HCT116 (cell line): ENCODE measurements around the gene MED14. TPM values are rescaled to one million over a fixed set of nuclear protein-coding genes. Genes with fewer than 3 reads are reported as not detected.

Experiments used
- ATAC-seq: fragments of 200-7000 bp; cut with Tn5 transposase; 2 replicates; pipeline ENCODE4 v1.9.1; 2020; ENCODE audit warnings: mild to moderate bottlenecking, moderate library complexity
- BruUV-seq: library from RNA; stranded (reverse); fragments of 400-500 nt; replicated peaks from 2 replicates; lab custom pipeline; 2021; lab: Mats Ljungman, UMichigan
- CTCF ChIA-PET: fragments of 300-600 bp; sonication (Branson Sonifier 250); formaldehyde crosslinking; loops from one replicate; lab custom pipeline; 2021; ENCODE audit warnings: antibody characterized with exemption; lab: Charles Lee
- POLR2A ChIA-PET: fragments of 300-600, 350-600 bp; sonication (Branson Sonifier 250); formaldehyde crosslinking; loops from one replicate; lab custom pipeline; 2021; ENCODE audit warnings: antibody characterized with exemption; lab: Charles Lee
- RAD21 ChIA-PET, 2 experiments: fragments of 300-600 bp; sonication (Branson Sonifier 250); formaldehyde crosslinking; loops; one replicate each; lab custom pipeline; 2023; ENCODE audit warnings: low total read pairs in 2 of 2; ENCODE audit not compliant: uncharacterized antibody in 2 of 2, unreplicated experiment in 2 of 2, low non-redundant PET in 1 of 2; lab: Charles Lee
- DNase-seq: peaks from one replicate; pipeline ENCODE4 v3.0.0-alpha.2; 2010; ENCODE audit warnings: low read depth, low spot score
- H2AFZ ChIP-seq: fragments of 200-600 bp; shearing (Covaris generic), sonication (generic); 2 replicates; pipeline ENCODE4 v1.6.1; 2017; ENCODE audit warnings: low read depth, mixed run types, mixed read lengths, antibody characterized with exemption, low read length; ENCODE audit not compliant: poor library complexity, severe bottlenecking
- H3K27ac ChIP-seq: 2 replicates; pipeline ENCODE4 v1.5.1; 2012; ENCODE audit warnings: low read depth, low read length
- H3K27me3 ChIP-seq: fragments of 200-600 bp; sonication (generic); 2 replicates; pipeline ENCODE4 v1.6.1; 2016; ENCODE audit warnings: mixed run types, low read length, mixed read lengths; ENCODE audit not compliant: insufficient read depth
- H3K36me3 ChIP-seq, 2 experiments: fragments of 200-500 bp in 1 of 2; fragments of 200-600 bp in 1 of 2; sonication (Bioruptor generic) in 1 of 2; sonication (generic) in 1 of 2; 2 replicates each; pipeline versions ENCODE4 v1.5.1 to v1.6.1; 2014 to 2016; ENCODE audit warnings: low read length in 2 of 2, inconsistent platforms in 1 of 2, mixed read lengths in 1 of 2, mixed run types in 1 of 2; ENCODE audit not compliant: insufficient read depth in 2 of 2, control insufficient read depth in 1 of 2
- H3K4me1 ChIP-seq, 2 experiments: fragments of 200-600 bp in 1 of 2; sonication (generic) in 1 of 2; 2 replicates each; pipeline versions ENCODE4 v1.5.1 to v1.6.1; 2012 to 2017; ENCODE audit warnings: low read length in 2 of 2, inconsistent platforms in 1 of 2, mild to moderate bottlenecking in 1 of 2, mixed read lengths in 1 of 2, mixed run types in 1 of 2, moderate library complexity in 1 of 2; ENCODE audit not compliant: insufficient read depth in 2 of 2, control insufficient read depth in 1 of 2
- H3K4me2 ChIP-seq: fragments of 200-600 bp; sonication (generic); 2 replicates; pipeline ENCODE4 v1.6.1; 2017; ENCODE audit warnings: mixed run types, low read length, mixed read lengths
- H3K4me3 ChIP-seq, 2 experiments: fragments of 200-600 bp in 1 of 2; sonication (generic) in 1 of 2; replicated peaks in 1 of 2; 2 replicates each; pipeline ENCODE4 v1.5.1; 2011 to 2016; ENCODE audit warnings: low read length in 2 of 2, control low read depth in 1 of 2, low read depth in 1 of 2, mild to moderate bottlenecking in 1 of 2, mixed read lengths in 1 of 2, mixed run types in 1 of 2
- H3K79me2 ChIP-seq: fragments of 200-600 bp; sonication (generic); 2 replicates; pipeline ENCODE4 v1.6.1; 2017; ENCODE audit warnings: mild to moderate bottlenecking, mixed run types, low read length, moderate library complexity, mixed read lengths; ENCODE audit not compliant: insufficient read depth
- H3K9ac ChIP-seq: fragments of 200-600 bp; sonication (generic); 2 replicates; pipeline ENCODE4 v1.6.1; 2016; ENCODE audit warnings: low read length, mixed read lengths
- H3K9me2 ChIP-seq: fragments of 200-600 bp; sonication (generic), shearing (Covaris generic); 2 replicates; pipeline ENCODE4 v1.6.1; 2017; ENCODE audit warnings: mixed run types, mild to moderate bottlenecking, moderate library complexity; ENCODE audit not compliant: insufficient read depth
- H3K9me3 ChIP-seq, 2 experiments: fragments of 200-500 bp in 1 of 2; fragments of 200-600 bp in 1 of 2; sonication (Bioruptor generic) in 1 of 2; sonication (generic) in 1 of 2; 2 replicates each; pipeline ENCODE4 v1.6.1; 2014 to 2017; ENCODE audit warnings: low read length in 2 of 2, mixed read lengths in 2 of 2, inconsistent platforms in 1 of 2, low read depth in 1 of 2, mild to moderate bottlenecking in 1 of 2, mixed run types in 1 of 2, moderate library complexity in 1 of 2; ENCODE audit not compliant: control insufficient read depth in 1 of 2, insufficient read depth in 1 of 2
- H4K20me1 ChIP-seq: fragments of 200-600 bp; sonication (generic), shearing (Covaris generic); 2 replicates; pipeline ENCODE4 v1.6.1; 2017; ENCODE audit warnings: mixed run types, mild to moderate bottlenecking, moderate library complexity; ENCODE audit not compliant: insufficient read depth
- CBX3 ChIP-seq: IDR thresholded peaks from 2 replicates; pipeline ENCODE4 v1.6.1; 2012; ENCODE audit warnings: low read depth
- CEBPB ChIP-seq: IDR thresholded peaks from 2 replicates; pipeline ENCODE4 v1.6.1; 2012; ENCODE audit warnings: low read depth
- EGR1 ChIP-seq: IDR thresholded peaks from 2 replicates; pipeline ENCODE4 v1.6.1; 2012; ENCODE audit warnings: low read depth
- FOSL1 ChIP-seq: IDR thresholded peaks from 2 replicates; pipeline ENCODE4 v1.6.1; 2012; ENCODE audit warnings: low read depth
- JUND ChIP-seq: IDR thresholded peaks from 2 replicates; pipeline ENCODE4 v1.6.1; 2012
- MAX ChIP-seq: IDR thresholded peaks from 2 replicates; pipeline ENCODE4 v1.6.1; 2012
- POLR2A ChIP-seq: IDR thresholded peaks from 2 replicates; pipeline ENCODE4 v1.7.0; 2011; ENCODE audit warnings: borderline replicate concordance; ENCODE audit not compliant: insufficient read depth, insufficient read length; ENCODE audit errors: extremely low read depth
- RAD21 ChIP-seq: IDR thresholded peaks from 2 replicates; pipeline ENCODE4 v1.6.1; 2012; ENCODE audit warnings: low read depth, mild to moderate bottlenecking
- SRF ChIP-seq: IDR thresholded peaks from 2 replicates; pipeline ENCODE4 v1.6.1; 2012; ENCODE audit warnings: low read depth
- YY1 ChIP-seq: IDR thresholded peaks from 2 replicates; pipeline ENCODE4 v1.6.1; 2011; ENCODE audit warnings: low read length, low read depth, moderate library complexity, mild to moderate bottlenecking; ENCODE audit not compliant: insufficient replicate concordance; ENCODE audit errors: extremely low read depth
- ZFX ChIP-seq: fragments of 450-650 bp; IDR thresholded peaks from 2 replicates; pipeline ENCODE4 v1.6.1; 2017
- ZNF274 ChIP-seq: fragments of 200-500 bp; sonication (Bioruptor generic); IDR thresholded peaks from 2 replicates; pipeline ENCODE4 v1.6.1; 2014; ENCODE audit warnings: mild to moderate bottlenecking, low read depth, low read length, inconsistent platforms
- intact Hi-C: fragments of 100-400 bp; cut with micrococcal nuclease; formaldehyde crosslinking; loops from 2 replicates; pipeline ENCODE4 v1.10.0; 2022
- total RNA-seq: library from RNA; stranded (reverse); gene quantifications from one replicate; pipeline ENCODE4 v1.2.1, GENCODE V29; 2021; ENCODE audit not compliant: unreplicated experiment
- TF ChIP-seq, protein P1 (sequence below), 3 experiments: fragments of 200-600 bp in 1 of 3; sonication (generic) in 1 of 3; IDR thresholded peaks in 2 of 3; conservative IDR thresholded peaks in 1 of 3; 2 replicates each; pipeline ENCODE4 v1.5.1; 2012 to 2017; ENCODE audit warnings: low read depth in 2 of 3, low read length in 2 of 3, antibody characterized with exemption in 1 of 3, borderline replicate concordance in 1 of 3, control low read depth in 1 of 3, mild to moderate bottlenecking in 1 of 3, mixed read lengths in 1 of 3, mixed run types in 1 of 3, moderate library complexity in 1 of 3; ENCODE audit not compliant: insufficient read depth in 1 of 3

The MED14 gene
- total RNA-seq, 1 experiment from 2014 or later: 51.8 TPM

- no peak for ATAC-seq
- CTCF ChIA-PET: no interaction called here
These were observed 97.7 kb downstream of the MED14 start for GRCh38 chrX:40637687-40638086.

DNA sequence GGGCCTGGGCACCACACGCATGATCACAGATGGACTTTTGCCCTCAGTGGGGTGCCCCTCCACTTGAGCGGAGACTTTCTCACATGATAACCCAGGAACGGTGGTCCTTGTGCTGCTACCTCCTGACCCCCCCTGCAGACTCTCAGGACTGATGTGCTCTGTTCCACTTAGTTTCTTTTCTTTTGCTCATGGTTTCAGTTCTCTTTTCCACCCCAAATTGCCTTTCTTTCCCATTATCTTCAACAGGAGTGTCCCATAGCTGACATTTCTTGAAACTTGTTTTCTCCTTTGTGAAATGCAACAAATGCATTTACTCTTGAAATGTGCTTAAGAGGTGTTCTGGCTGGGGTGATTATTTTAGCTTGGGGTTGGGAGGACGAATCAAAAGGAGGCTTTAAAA, 103.1 kb downstream of the MED14 start:
- Histone ChIP-seq H3K9ac (no peak overlapping the region), H3K4me3 (no peak overlapping the region), H3K79me2 (no peaks in the 10 kb centered on the region), H3K27ac (no peak overlapping the region), H3K9me2 (no peaks in the 10 kb centered on the region), H2AFZ (no peak overlapping the region), H3K4me1 (no peaks in the 10 kb centered on the region), H3K9me3 (no peaks in the 10 kb centered on the region), H3K27me3 (no peaks in the 10 kb centered on the region), H3K36me3 (peaks cover 13 to 16% of the 10 kb centered on the region in 2 experiments; a peak in 3 of 4 replicates), H4K20me1 (no peaks in the 10 kb centered on the region), H3K4me2 (no peak overlapping the region)
- TF ChIP-seq SRF: no peak
- TF ChIP-seq POLR2A: no peak
- TF ChIP-seq CBX3: no peak
- TF ChIP-seq JUND: no peak
- no peak for TF ChIP-seq MAX
- TF ChIP-seq ZNF274: no peak
- TF ChIP-seq FOSL1: no peak
- TF ChIP-seq RAD21: no peak
- TF ChIP-seq CEBPB: no peak
- TF ChIP-seq, protein P1, sequence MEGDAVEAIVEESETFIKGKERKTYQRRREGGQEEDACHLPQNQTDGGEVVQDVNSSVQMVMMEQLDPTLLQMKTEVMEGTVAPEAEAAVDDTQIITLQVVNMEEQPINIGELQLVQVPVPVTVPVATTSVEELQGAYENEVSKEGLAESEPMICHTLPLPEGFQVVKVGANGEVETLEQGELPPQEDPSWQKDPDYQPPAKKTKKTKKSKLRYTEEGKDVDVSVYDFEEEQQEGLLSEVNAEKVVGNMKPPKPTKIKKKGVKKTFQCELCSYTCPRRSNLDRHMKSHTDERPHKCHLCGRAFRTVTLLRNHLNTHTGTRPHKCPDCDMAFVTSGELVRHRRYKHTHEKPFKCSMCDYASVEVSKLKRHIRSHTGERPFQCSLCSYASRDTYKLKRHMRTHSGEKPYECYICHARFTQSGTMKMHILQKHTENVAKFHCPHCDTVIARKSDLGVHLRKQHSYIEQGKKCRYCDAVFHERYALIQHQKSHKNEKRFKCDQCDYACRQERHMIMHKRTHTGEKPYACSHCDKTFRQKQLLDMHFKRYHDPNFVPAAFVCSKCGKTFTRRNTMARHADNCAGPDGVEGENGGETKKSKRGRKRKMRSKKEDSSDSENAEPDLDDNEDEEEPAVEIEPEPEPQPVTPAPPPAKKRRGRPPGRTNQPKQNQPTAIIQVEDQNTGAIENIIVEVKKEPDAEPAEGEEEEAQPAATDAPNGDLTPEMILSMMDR (IDR thresholded peaks at IDR 0.05 in 2 of 3, conservative IDR thresholded peaks at IDR 0.05 in 1 of 3; ENCODE audit: borderline replicate concordance in 1 of 3, insufficient read depth in 1 of 3, low read depth in 2 of 3, low read length in 2 of 3): no peak
- no peak for TF ChIP-seq ZFX
- intact Hi-C loops: no loop called here
- ChIA-PET CTCF (no interaction called here), POLR2A (no interaction called here), RAD21 (no interaction called here)
- DNase-seq (no peak), ATAC-seq (no peak)
- no TSS peak for BruUV-seq

More at GRCh38 chrX:40637687-40638086, 97.7 kb downstream of the MED14 start:
- Histone ChIP-seq H3K4me2 (no peak overlapping the region), H3K36me3 (peaks cover 6 to 11% of the 10 kb centered on the region in 2 experiments; a peak in 3 of 4 replicates), H3K79me2 (no peaks in the 10 kb centered on the region; the same call in 1 of the 2 replicates), H3K27ac (no peak overlapping the region), H3K9me2 (no peaks in the 10 kb centered on the region), H2AFZ (no peak overlapping the region), H4K20me1 (no peaks in the 10 kb centered on the region), H3K4me3 (no peak overlapping the region), H3K27me3 (no peaks in the 10 kb centered on the region), H3K9me3 (no peaks in the 10 kb centered on the region), H3K9ac (no peak overlapping the region), H3K4me1 (no peaks in the 10 kb centered on the region)
- no peak for DNase-seq
- RAD21 ChIA-PET: no interaction called here
- intact Hi-C loops: no loop called here
- POLR2A ChIA-PET: no interaction called here
- BruUV-seq: no TSS peak
- TF ChIP-seq EGR1 (no peak), ZFX (no peak), CEBPB (no peak), SRF (no peak), YY1 (no peak)
